GM12875 (cell line): ENCODE data around the gene MCIDAS.
A peak's percentile ranks its signal among the peaks of the same experiment; 100 is the strongest.

Source experiments
- H3K4me3 ChIP-seq: one replicate; pipeline ENCODE4 v1.5.1; 2011; ENCODE audit warnings: low read depth, low read length, control low read depth
- TF ChIP-seq, protein P1 (sequence below): IDR thresholded peaks from 2 replicates; pipeline ENCODE4 v1.5.1; 2011; ENCODE audit warnings: low read depth, mild to moderate bottlenecking, control low read depth, inconsistent platforms, low read length, moderate library complexity, borderline replicate concordance; ENCODE audit not compliant: insufficient read depth

MCIDAS gene

DNA sequence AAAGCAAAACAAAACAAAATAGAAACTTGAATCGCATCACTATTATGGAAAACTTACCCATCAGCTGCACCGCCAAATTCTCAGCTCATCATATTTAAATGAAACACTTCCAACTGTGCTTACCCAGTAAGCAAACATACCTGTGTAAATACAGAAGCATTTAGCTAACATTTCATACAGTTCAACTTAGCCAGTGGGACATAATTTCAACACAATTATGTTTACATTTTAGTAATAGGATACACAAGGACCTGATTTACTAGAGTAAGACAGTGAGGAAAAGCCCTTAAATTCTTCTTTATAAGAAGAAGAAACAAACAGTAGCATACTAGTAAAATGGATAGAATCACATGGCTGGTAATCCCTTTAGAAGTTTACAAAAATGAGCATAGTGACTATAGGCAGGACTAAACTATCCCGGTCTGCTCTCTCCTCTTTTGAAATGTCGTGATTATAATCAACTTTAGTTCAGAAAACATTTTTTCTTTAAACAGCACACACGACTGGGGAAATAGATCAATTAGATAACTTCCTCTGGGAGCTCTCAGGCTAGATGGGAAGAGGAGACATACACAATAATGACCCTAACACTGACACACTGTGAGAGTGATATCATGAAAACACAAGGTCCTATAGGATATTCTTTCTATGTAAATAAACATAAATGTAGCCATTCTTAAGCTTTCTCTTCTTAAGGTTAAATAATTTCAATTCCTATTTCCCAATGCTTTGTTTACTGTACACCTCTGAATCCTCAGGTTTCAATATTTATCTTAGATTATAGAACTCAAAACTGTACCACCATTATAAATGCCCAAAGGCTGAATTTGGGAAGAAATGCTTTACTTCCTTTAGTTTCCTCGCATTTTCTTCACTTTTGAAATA, 38.2 kb downstream of the MCIDAS start:
- TF ChIP-seq, protein P1, sequence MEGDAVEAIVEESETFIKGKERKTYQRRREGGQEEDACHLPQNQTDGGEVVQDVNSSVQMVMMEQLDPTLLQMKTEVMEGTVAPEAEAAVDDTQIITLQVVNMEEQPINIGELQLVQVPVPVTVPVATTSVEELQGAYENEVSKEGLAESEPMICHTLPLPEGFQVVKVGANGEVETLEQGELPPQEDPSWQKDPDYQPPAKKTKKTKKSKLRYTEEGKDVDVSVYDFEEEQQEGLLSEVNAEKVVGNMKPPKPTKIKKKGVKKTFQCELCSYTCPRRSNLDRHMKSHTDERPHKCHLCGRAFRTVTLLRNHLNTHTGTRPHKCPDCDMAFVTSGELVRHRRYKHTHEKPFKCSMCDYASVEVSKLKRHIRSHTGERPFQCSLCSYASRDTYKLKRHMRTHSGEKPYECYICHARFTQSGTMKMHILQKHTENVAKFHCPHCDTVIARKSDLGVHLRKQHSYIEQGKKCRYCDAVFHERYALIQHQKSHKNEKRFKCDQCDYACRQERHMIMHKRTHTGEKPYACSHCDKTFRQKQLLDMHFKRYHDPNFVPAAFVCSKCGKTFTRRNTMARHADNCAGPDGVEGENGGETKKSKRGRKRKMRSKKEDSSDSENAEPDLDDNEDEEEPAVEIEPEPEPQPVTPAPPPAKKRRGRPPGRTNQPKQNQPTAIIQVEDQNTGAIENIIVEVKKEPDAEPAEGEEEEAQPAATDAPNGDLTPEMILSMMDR = no peak
- no peak overlapping the region for H3K4me3 ChIP-seq

DNA sequence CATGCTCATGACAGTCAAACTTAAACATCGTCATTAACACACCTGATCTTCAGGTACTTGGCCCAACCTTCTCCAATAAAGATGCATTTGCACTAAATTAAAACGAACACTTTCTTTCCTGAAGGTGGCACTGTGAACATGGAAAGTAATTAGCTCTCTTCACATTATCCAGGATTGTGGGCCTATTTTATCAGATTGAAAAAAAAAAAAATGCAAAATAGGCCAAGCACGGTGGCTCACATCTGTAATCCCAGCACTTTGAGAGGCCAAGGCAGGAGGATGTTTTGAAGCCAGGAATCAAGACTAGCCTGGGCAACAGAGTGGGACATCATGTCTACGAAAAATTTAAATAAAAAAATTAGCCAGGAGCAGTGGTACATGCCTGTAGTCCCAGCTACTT, 39.7 kb downstream of the MCIDAS start:
- no peak overlapping the region for H3K4me3 ChIP-seq
- TF ChIP-seq, protein P1 = 0 out of 2 replicates have a peak, but pooled peaks have one; percentile 4

DNA sequence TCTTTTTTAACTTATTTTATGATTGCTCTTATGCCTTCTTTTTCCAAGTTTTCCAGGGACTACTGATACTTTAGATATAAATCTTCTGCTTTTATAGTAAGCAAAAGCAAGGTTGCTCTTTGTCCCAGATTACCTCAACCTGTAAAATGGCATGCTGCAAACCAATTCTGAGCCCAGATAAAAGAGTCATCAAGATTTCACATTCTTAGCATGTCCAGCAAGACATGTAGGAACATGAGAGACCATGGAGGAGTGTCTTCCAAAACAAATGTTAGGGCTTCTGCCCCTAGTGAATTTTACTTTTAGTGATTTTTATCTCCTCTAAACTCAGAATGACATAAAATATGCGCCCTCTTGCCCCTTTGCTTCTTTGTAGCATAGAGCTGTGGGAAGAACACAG, 47.1 kb downstream of the MCIDAS start:
- H3K4me3 ChIP-seq = no peak overlapping the region
- TF ChIP-seq, protein P1 = no peak

DNA sequence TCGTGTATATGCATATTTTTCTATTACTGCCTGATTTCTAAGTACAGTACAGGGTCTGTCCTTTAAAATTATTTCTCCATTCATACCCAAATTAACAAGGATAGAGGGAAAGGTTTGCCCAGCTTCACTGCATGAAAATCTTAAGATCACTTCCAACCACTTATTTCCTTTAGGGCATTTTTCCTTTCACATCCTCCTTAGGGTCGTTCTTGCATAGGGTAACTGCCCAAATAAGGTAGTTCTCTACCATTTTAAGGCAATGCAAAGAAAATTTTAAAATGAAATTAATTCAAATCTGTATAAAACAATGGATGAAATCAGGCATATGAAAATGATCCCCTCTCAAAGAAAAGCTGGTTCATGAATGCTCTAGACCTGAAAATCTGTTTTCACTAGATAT, 50.0 kb downstream of the MCIDAS start:
- no peak overlapping the region for H3K4me3 ChIP-seq
- TF ChIP-seq, protein P1 = no peak

DNA sequence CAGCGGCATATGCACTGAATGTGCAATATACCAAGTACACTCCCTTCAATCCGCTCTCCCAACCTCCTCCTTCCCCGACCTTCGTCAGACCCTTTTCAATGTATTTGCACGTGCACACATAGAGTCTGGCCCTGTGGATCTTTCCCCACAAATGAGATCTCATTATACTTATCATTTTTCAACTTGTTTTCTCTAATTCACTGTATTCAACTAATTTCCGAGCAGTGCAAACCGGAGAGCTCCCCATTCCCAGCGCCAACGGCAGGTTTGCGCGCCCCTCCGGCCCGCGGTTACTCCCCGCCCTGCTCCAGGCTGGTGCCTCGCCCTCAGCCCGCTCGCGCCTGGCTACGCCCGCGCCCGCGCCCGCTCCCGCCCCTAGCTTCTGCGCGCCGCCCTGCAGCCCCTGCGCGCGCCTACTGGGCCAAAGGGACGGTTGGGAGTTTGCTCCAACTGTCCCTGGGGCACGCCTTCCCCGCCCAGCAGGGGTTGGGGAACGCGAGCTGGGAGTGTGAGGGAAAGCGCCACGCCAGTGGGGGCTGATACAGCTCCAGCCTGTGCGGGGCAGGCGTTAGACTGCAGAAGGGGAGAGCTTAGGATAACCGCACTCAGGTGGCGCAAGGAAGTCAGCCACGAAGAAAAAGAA, 50.8 kb downstream of the MCIDAS start:
- no peak overlapping the region for H3K4me3 ChIP-seq

DNA sequence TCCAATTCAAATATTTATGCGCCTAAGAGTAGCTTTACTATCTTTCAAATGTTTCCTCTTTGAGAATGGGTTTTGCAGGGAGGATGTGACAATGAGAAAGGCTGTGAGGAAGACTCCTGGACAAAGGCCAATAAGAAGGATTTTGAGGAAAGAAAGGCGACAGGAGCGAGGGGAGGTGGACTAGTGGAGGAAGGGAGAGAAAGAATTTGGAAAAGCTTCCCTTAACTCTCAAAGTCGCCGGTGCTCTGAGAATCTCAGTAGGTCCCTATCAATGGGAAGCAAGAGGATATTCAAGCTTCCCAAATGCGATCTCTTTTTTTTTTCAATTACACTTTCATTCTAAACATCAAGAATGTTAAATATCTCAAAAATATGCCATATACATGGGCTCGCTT, 51.3 kb downstream of the MCIDAS start:
- TF ChIP-seq, protein P1 = no peak
- no peak overlapping the region for H3K4me3 ChIP-seq

More for the DNA sequence above, 50.8 kb downstream of the MCIDAS start:
- TF ChIP-seq, protein P1 = no peak

DNA sequence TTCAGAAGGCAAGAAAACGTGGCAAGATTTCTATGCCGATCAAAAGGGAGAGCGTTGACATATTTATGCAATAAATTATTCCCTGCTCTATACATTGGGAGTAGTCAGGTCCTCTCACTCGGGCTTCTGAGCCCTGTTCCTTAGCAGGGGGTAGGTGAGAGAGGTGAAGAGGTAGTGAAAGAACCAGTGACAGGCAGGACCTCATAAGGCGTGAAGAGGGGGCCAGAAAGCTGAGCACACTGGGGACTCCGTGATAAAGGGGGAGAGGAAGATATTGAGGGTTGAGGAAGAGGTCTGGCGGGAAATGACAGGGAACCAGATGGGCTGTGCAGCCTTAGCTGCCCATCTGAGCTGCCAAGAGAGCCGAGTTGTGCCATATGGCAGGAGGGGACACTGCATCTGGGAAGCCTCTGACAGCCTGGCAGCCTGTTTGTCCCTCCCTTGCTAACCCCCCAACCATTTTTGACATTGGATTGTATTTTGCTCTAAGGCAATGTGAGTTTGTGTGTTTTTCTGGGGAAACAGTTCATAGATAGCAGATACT, 53.4 kb downstream of the MCIDAS start:
- TF ChIP-seq, protein P1 = no peak
- H3K4me3 ChIP-seq = peak overlapping the region; percentile 34
